LNCAP (cell line): Measurements from ENCODE around the gene LIPC.

Experiments used
- CTCF ChIP-seq: fragments of 450-650 bp; IDR thresholded peaks from 2 replicates; pipeline ENCODE4 v1.5.1; 2017; ENCODE audit warnings: mild to moderate bottlenecking

Gene LIPC

GRCh38 chr15:58476525-58477162, 44.9 kb downstream of the LIPC start:
- TF ChIP-seq CTCF, result no peak

- no peak for TF ChIP-seq CTCF
These were observed 45.4 kb downstream of the LIPC start for GRCh38 chr15:58477170-58477569.

DNA sequence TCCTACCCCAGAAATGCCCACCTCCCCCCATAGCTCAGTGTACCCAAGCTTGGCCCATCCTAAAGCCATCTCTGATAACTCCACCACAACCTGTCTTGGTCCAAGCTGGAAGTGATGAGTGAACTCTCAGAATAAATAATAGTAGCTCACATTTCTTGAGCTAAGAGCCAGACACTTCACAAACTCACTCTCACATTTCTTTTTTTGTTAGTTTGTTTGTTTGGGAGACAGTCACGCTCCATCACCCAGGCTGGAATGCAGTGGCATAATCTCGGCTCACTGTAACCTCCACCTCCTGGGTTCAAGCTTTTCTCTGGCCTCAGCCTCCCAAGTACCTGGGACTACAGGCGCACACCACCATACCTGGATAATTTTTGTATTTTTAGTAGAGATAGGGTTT, 46.2 kb downstream of the LIPC start:
- TF ChIP-seq CTCF, result no peak

GRCh38 chr15:58478579-58478978, 46.8 kb downstream of the LIPC start:
- TF ChIP-seq CTCF, result no peak

GRCh38 chr15:58479941-58480340, 48.1 kb downstream of the LIPC start:
- no peak for TF ChIP-seq CTCF

DNA sequence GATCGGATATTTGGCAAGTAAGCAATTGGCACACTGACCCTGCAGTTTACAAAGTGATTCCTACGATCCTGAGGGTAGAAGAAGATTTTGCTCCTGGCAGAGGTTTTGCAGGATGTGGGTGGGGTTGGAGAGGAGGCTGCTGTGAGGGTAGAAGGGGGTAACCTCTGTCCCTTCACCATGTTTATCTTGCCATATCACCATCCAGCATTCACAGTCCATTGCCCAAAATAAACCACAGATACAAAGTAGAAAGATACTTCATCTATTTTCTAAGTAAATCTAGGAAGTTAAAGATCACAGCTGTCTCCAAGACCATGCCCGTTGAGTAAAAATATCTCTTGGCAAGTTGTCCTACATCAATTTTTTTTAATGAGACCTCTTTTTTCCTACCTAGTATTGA, 51.6 kb downstream of the LIPC start:
- no peak for TF ChIP-seq CTCF

GRCh38 chr15:58484791-58485600, 53.2 kb downstream of the LIPC start:
- no peak for TF ChIP-seq CTCF
